DND-41 (cell line): ENCODE data around the gene TRMT11.

ENCODE experiments used
- CTCF ChIP-seq: IDR thresholded peaks from 2 replicates; pipeline ENCODE4 v1.5.1; 2012; ENCODE audit warnings: borderline replicate concordance, low read length, moderate library complexity, mild to moderate bottlenecking; ENCODE audit not compliant: poor library complexity, severe bottlenecking; ENCODE audit errors: extremely low read depth
- EZH2 ChIP-seq: IDR thresholded peaks from 3 replicates; pipeline ENCODE4 v1.6.1; 2012; ENCODE audit warnings: borderline replicate concordance, low read depth, mild to moderate bottlenecking, moderate library complexity, low read length, inconsistent platforms; ENCODE audit not compliant: severe bottlenecking

- no peak for TF ChIP-seq CTCF
- no peak for TF ChIP-seq EZH2
Measured at GRCh38 chr6:125959041-125959440, 27.3 kb upstream of the TRMT11 start.
